H1 (cell line): ENCODE results near the gene YPEL2. TPM values are rescaled to one million over a fixed set of nuclear protein-coding genes. Genes with fewer than 3 reads are reported as not detected.

Source experiments
- CTCF ChIA-PET: fragments of 300-600 bp; sonication (Branson Sonifier 250); formaldehyde crosslinking; loops from one replicate; lab custom pipeline; 2021; ENCODE audit not compliant: partially characterized antibody; lab: Charles Lee
- POLR2A ChIA-PET: fragments of 300-600 bp; sonication (Branson Sonifier 250); formaldehyde crosslinking; loops from one replicate; lab custom pipeline; 2021; ENCODE audit warnings: inconsistent platforms; ENCODE audit not compliant: partially characterized antibody; lab: Charles Lee
- DNase-seq, 2 experiments: peaks; one replicate each; pipeline versions ENCODE4 v3.0.0 to v3.0.0-alpha.2; 2010 to 2022; ENCODE audit warnings: low spot score in 2 of 2, low read depth in 1 of 2, mixed read lengths in 1 of 2
- FAIRE-seq: peaks from 2 replicates; lab custom pipeline; 2011; peaks lifted over from hg19 to GRCh38; lab: Jason Lieb, UNC
- H2AFZ ChIP-seq: 2 replicates; pipeline ENCODE4 v1.8.1; 2012; ENCODE audit warnings: low read length, inconsistent platforms
- H2AK5ac ChIP-seq: 2 replicates; pipeline ENCODE4 v1.6.1; 2013; ENCODE audit warnings: low read depth, low read length
- H2BK120ac ChIP-seq: replicated peaks from 2 replicates; pipeline ENCODE3; 2013; ENCODE audit warnings: low read depth, low read length, inconsistent platforms
- H2BK12ac ChIP-seq: 2 replicates; pipeline ENCODE4 v1.6.1; 2013; ENCODE audit warnings: low read depth, low read length
- H2BK15ac ChIP-seq: 2 replicates; pipeline ENCODE4 v1.6.1; 2013; ENCODE audit warnings: low read length
- H2BK20ac ChIP-seq: 2 replicates; pipeline ENCODE4 v1.6.1; 2013; ENCODE audit warnings: low read length
- H2BK5ac ChIP-seq: 2 replicates; pipeline ENCODE4 v1.6.1; 2013; ENCODE audit warnings: low read depth, low read length
- H3K14ac ChIP-seq: 2 replicates; pipeline ENCODE4 v1.6.1; 2013; ENCODE audit warnings: inconsistent platforms; ENCODE audit not compliant: insufficient read length
- H3K18ac ChIP-seq: 2 replicates; pipeline ENCODE4 v1.6.1; 2013; ENCODE audit warnings: low read length; ENCODE audit errors: extremely low read depth
- H3K23ac ChIP-seq: 2 replicates; pipeline ENCODE4 v1.6.1; 2013; ENCODE audit warnings: inconsistent platforms; ENCODE audit not compliant: insufficient read length
- H3K23me2 ChIP-seq: 2 replicates; pipeline ENCODE4 v1.6.1; 2013; ENCODE audit warnings: low read depth, low read length
- H3K27ac ChIP-seq: 2 replicates; pipeline ENCODE4 v1.6.1; 2011; ENCODE audit warnings: low read depth, low read length, inconsistent platforms
- H3K27me3 ChIP-seq, 4 experiments: replicated peaks in 1 of 4; 1 replicate in 1 of 4; 2 replicates in 3 of 4; pipeline versions ENCODE4 v1.6.1 to v1.8.1; 2011 to 2013; ENCODE audit warnings: low read length in 3 of 4, mild to moderate bottlenecking in 3 of 4, inconsistent platforms in 2 of 4, mixed read lengths in 2 of 4, moderate library complexity in 1 of 4; ENCODE audit not compliant: control insufficient read depth in 3 of 4, insufficient read depth in 3 of 4; ENCODE audit errors: extremely low read depth in 1 of 4
- H3K36me3 ChIP-seq, 4 experiments: 2 replicates each; pipeline versions ENCODE4 v1.6.1 to v1.8.1; 2011 to 2013; ENCODE audit warnings: mild to moderate bottlenecking in 4 of 4, low read length in 3 of 4, moderate library complexity in 2 of 4, control low read depth in 1 of 4, inconsistent platforms in 1 of 4; ENCODE audit not compliant: insufficient read depth in 4 of 4, control insufficient read depth in 2 of 4
- H3K4ac ChIP-seq: replicated peaks from 2 replicates; pipeline ENCODE3; 2013; ENCODE audit warnings: low read length, low read depth, mixed read lengths, inconsistent platforms; ENCODE audit not compliant: insufficient read length
- H3K4me1 ChIP-seq, 4 experiments: replicated peaks in 1 of 4; 1 replicate in 1 of 4; 2 replicates in 3 of 4; pipeline versions ENCODE4 v1.6.1 to v1.8.1; 2011 to 2013; ENCODE audit warnings: low read length in 3 of 4, inconsistent platforms in 2 of 4, mixed read lengths in 1 of 4; ENCODE audit not compliant: insufficient read depth in 4 of 4, control insufficient read depth in 3 of 4
- H3K4me2 ChIP-seq, 2 experiments: 2 replicates each; pipeline versions ENCODE4 v1.6.1 to v1.8.1; 2011 to 2013; ENCODE audit warnings: low read depth in 2 of 2, low read length in 2 of 2, control low read depth in 1 of 2, inconsistent platforms in 1 of 2, mild to moderate bottlenecking in 1 of 2; ENCODE audit not compliant: insufficient read depth in 1 of 2
- H3K4me3 ChIP-seq, 4 experiments: fragments of 200-600, 300-600 bp in 1 of 4; sonication (generic), shearing (Covaris generic), sonication (Bioruptor Twin) in 1 of 4; 2 replicates each; pipeline versions ENCODE4 v1.5.1 to v1.8.1; 2011 to 2016; ENCODE audit warnings: low read length in 4 of 4, low read depth in 3 of 4, control low read depth in 2 of 4, inconsistent platforms in 2 of 4, mild to moderate bottlenecking in 2 of 4, mixed read lengths in 1 of 4, moderate library complexity in 1 of 4; ENCODE audit not compliant: insufficient read depth in 2 of 4; ENCODE audit errors: extremely low read depth in 1 of 4
- H3K56ac ChIP-seq: replicated peaks from 2 replicates; pipeline ENCODE3; 2013; ENCODE audit warnings: low read depth, mild to moderate bottlenecking, mixed read lengths, low read length, inconsistent platforms; ENCODE audit not compliant: insufficient read length
- H3K79me1 ChIP-seq: 2 replicates; pipeline ENCODE4 v1.6.1; 2013; ENCODE audit warnings: low read depth, low read length, control low read depth
- H3K79me2 ChIP-seq, 2 experiments: 2 replicates each; pipeline versions ENCODE4 v1.6.1 to v1.8.1; 2012 to 2013; ENCODE audit warnings: low read length in 2 of 2, mild to moderate bottlenecking in 2 of 2, inconsistent platforms in 1 of 2; ENCODE audit not compliant: insufficient read depth in 2 of 2, control insufficient read depth in 1 of 2
- H3K9ac ChIP-seq, 4 experiments: replicated peaks in 1 of 4; 1 replicate in 1 of 4; 2 replicates in 3 of 4; pipeline versions ENCODE4 v1.6.1 to v1.8.1; 2011 to 2013; ENCODE audit warnings: low read depth in 3 of 4, low read length in 3 of 4, control low read depth in 2 of 4, mild to moderate bottlenecking in 2 of 4, moderate library complexity in 2 of 4, inconsistent platforms in 1 of 4; ENCODE audit errors: extremely low read depth in 1 of 4
- H3K9me3 ChIP-seq, 2 experiments: 2 replicates each; pipeline versions ENCODE4 v1.6.1 to v1.8.1; 2012 to 2013; ENCODE audit warnings: mild to moderate bottlenecking in 2 of 2, moderate library complexity in 2 of 2, control low read depth in 1 of 2, inconsistent platforms in 1 of 2, low read depth in 1 of 2, low read length in 1 of 2, mixed read lengths in 1 of 2; ENCODE audit not compliant: insufficient read depth in 2 of 2
- H4K20me1 ChIP-seq, 2 experiments: replicated peaks in 1 of 2; 2 replicates each; pipeline versions ENCODE3 to v1.8.1; 2011 to 2013; ENCODE audit warnings: inconsistent platforms in 2 of 2, low read length in 2 of 2, mild to moderate bottlenecking in 1 of 2; ENCODE audit not compliant: insufficient read depth in 2 of 2, control insufficient read depth in 1 of 2
- H4K5ac ChIP-seq: 2 replicates; pipeline ENCODE4 v1.6.1; 2013; ENCODE audit warnings: low read length, low read depth, mixed read lengths, inconsistent platforms; ENCODE audit not compliant: insufficient read length
- H4K8ac ChIP-seq: 2 replicates; pipeline ENCODE4 v1.8.0; 2013; ENCODE audit warnings: mild to moderate bottlenecking, moderate library complexity, low read length, inconsistent platforms; ENCODE audit not compliant: insufficient read depth; ENCODE audit errors: extremely low read depth
- H4K91ac ChIP-seq: replicated peaks from 2 replicates; pipeline ENCODE3; 2013; ENCODE audit warnings: low read length, mixed read lengths, inconsistent platforms; ENCODE audit not compliant: insufficient read length
- HDAC2 ChIP-seq, 2 experiments: fragments of 300-600 bp in 1 of 2; sonication (generic) in 1 of 2; IDR thresholded peaks; 2 replicates each; pipeline ENCODE4 v1.6.1; 2011 to 2012; ENCODE audit warnings: low read depth in 2 of 2, low read length in 2 of 2, mild to moderate bottlenecking in 2 of 2, moderate library complexity in 2 of 2, borderline replicate concordance in 1 of 2, inconsistent platforms in 1 of 2
- JUN ChIP-seq: IDR thresholded peaks from 2 replicates; pipeline ENCODE4 v1.6.1; 2011; ENCODE audit warnings: low read depth, mild to moderate bottlenecking, improper control_type of control experiment, low read length
- JUND ChIP-seq: IDR thresholded peaks from 2 replicates; pipeline ENCODE4 v1.6.1; 2011; ENCODE audit warnings: mild to moderate bottlenecking, improper control_type of control experiment, low read length
- KDM5A ChIP-seq: fragments of 200-600 bp; IDR thresholded peaks from 2 replicates; pipeline ENCODE4 v1.7.1; 2012; ENCODE audit warnings: mild to moderate bottlenecking, low read length, inconsistent platforms, mixed read lengths
- SP1 ChIP-seq: IDR thresholded peaks from 2 replicates; pipeline ENCODE4 v1.6.1; 2011; ENCODE audit warnings: low read depth, low read length
- WGBS, 2 experiments: shearing (Covaris generic) in 1 of 2; methylation state at CpG; one replicate each; pipeline versions ENCODE4 v1.1.6 to v1.1.7; 2013 to 2015; ENCODE audit warnings: low lambda C conversion rate in 2 of 2, mixed read lengths in 2 of 2, inconsistent platforms in 1 of 2, low coverage in 1 of 2, missing lambda C conversion rate in 1 of 2; ENCODE audit not compliant: insufficient replicate concordance in 2 of 2, insufficient coverage in 1 of 2, insufficient read length in 1 of 2; ENCODE audit errors: extremely low coverage in 1 of 2, missing lambda C conversion rate in 1 of 2; 5-methylcytosine and 5-hydroxymethylcytosine counted together
- polyA plus RNA-seq, 7 experiments: library from polyadenylated mRNA; depleted of rRNA in 3 of 7; stranded (reverse) in 5 of 7; unstranded in 2 of 7; fragments of >200 nt in 5 of 7; fragments of 200-250 nt in 2 of 7; gene quantifications; 1 replicate in 5 of 7; 2 replicates in 1 of 7; 4 replicates in 1 of 7; pipeline versions ENCODE4 v1.2.1 to v1.2.3, GENCODE V29; 2011 to 2013; ENCODE audit warnings: missing spikeins in 2 of 7, mixed read lengths in 2 of 7
- total RNA-seq: library from RNA; stranded (reverse); fragmentation: NEBNext Ultra II Directional; extraction: Animal tissue kit (Norgen Biotek cat#: 25700); gene quantifications from 2 replicates; pipeline ENCODE4 v1.2.1, GENCODE V29; 2021

The YPEL2 gene
- total and polyA plus RNA-seq, 2 of the 8 experiments (the other 6 are each of a cell fraction or from before 2014, with no cell fraction given): 1.6 to 3.5 TPM

DNA sequence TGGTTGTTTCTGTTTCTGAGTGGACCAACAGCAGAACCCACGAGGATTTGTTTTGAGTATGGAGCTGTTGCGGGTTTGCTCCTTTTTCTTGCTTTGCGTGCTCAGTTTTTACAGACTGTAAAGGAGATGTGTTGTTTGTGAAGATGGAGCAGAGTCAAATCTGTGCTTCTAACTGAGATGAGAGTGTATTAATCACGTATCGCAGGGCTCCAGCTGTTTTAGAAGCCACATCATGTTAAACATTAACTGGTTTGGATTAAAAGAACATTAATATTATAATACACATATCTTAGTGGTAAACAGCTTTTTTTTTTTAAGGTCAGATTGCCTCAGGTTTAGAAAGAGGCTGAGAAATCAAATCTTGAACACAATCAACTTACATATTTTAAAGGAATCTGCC is 69.4 kb downstream of the YPEL2 start:
- H3K27ac ChIP-seq: no peak overlapping the region
- H2BK20ac ChIP-seq: no peak overlapping the region
- no peak overlapping the region for H3K4me2 ChIP-seq
- FAIRE-seq: no peak
- H3K56ac ChIP-seq: no peak overlapping the region
- no peak overlapping the region for H2BK15ac ChIP-seq
- no peaks in the 10 kb centered on the region for H3K23me2 ChIP-seq
- H3K9ac ChIP-seq: no peak overlapping the region
- H3K27me3 ChIP-seq: no peaks in the 10 kb centered on the region
- no peak overlapping the region for H3K18ac ChIP-seq
- no peak overlapping the region for H2BK120ac ChIP-seq
- no peaks in the 10 kb centered on the region; a peak in 1 of 8 replicates for H3K36me3 ChIP-seq
- TF ChIP-seq KDM5A (no peak), SP1 (no peak), HDAC2 (IDR thresholded peaks at IDR 0.05; ENCODE audit: borderline replicate concordance in 1 of 2, low read depth in 2 of 2, low read length in 2 of 2) (no peak), JUND (no peak), JUN (no peak)
- H3K14ac ChIP-seq: no peak overlapping the region
- H3K9me3 ChIP-seq: no peaks in the 10 kb centered on the region
- no peak overlapping the region for H4K8ac ChIP-seq
- H3K79me1 ChIP-seq: no peaks in the 10 kb centered on the region
- H3K79me2 ChIP-seq: no peaks in the 10 kb centered on the region
- H3K4me3 ChIP-seq: no peak overlapping the region
- DNase-seq: no peak
- H2BK5ac ChIP-seq: no peak overlapping the region
- 92% methylated on average over 5 of the region's 5 CpGs; no CpG with 5 or more reads in 1 of the 2 experiments for whole genome bisulfite sequencing, 2 experiments
- H3K4me1 ChIP-seq: no peaks in the 10 kb centered on the region
- no peaks in the 10 kb centered on the region for H4K20me1 ChIP-seq
- H2AFZ ChIP-seq: no peak overlapping the region
- ChIA-PET POLR2A (no interaction called here), CTCF (interaction anchor here (1.6 to 2.8 kb wide), 2 partner anchors 72 to 90 kb away, joined by 3 to 10 read pairs; no protein-coding TSS in a partner anchor)
- H2AK5ac ChIP-seq: no peak overlapping the region
- no peak overlapping the region for H4K91ac ChIP-seq
- no peak overlapping the region for H4K5ac ChIP-seq
- H2BK12ac ChIP-seq: no peak overlapping the region
- no peak overlapping the region for H3K4ac ChIP-seq
- no peak overlapping the region for H3K23ac ChIP-seq
